Measurements from ENCODE around the gene RNF187.
"Not testable (repeated sequence)": the region's sequence is repeated elsewhere in the genome, so short reads cannot be mapped to it uniquely, and the experiment has no call there.

Gene RNF187

DNA sequence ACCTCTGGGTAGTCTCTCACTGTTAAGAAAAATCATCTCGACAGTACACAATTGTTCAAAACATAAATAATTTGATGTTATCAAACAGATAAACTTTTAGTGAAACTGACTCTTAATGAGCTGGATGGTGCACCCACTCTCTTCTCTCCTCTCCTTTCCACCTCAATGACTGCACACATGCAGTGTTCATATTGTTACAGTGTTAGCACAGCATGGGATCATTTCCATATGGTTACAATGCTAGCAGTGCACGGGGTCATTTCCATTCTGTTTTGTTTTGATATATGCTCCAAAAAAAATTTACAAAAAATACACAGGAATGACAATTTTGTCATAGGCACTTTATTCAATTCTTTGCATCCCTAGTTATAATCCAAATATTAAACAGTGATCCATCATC lies 26.4 kb upstream of the RNF187 start:
- DNase-seq = no peak

DNA sequence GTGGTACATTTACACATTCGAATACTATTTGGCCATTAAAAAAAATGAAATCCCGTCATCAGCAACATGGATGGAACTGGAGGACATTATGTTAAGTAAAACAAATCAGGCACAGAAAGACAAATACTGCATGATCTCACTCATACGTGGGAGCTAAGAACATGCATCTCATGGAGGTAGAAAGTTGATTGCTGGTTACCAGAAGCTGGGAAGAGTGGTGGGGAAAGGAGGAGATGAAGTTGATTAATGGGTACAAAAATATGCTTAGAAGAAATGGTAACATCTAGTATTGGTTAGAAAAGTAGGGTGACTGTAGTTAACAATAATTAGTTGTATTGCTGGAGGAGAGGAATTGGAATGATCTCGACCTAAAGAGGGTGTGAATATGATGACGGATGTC lies 24.6 kb upstream of the RNF187 start:
- DNase-seq = no peak

DNA sequence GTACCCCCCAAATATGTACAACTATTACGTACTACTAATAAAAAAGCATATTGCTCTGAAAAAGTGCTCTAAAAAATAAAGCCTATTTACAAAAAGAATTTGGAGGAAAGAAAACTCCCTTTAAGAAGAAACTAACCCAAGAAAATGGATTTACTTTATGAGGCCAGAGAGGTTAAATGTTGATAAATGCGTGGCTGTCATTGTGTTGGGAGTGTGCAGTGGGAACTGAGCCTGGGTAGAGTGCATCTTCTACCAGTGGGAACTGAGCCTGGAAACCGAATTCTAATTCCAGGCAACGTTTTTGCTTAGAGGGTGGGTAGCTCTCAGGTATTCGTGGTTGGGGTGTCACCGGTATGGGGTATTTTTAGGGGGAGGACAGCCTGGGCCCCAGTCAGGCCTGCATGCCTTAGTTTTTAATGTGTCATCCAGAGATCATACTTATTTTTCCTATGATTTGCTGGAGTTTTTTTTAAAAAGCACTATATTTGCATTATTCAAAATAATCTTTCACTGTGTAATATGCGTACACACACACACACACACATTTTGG lies 24.1 kb upstream of the RNF187 start:
- DNase-seq = no peak

DNA sequence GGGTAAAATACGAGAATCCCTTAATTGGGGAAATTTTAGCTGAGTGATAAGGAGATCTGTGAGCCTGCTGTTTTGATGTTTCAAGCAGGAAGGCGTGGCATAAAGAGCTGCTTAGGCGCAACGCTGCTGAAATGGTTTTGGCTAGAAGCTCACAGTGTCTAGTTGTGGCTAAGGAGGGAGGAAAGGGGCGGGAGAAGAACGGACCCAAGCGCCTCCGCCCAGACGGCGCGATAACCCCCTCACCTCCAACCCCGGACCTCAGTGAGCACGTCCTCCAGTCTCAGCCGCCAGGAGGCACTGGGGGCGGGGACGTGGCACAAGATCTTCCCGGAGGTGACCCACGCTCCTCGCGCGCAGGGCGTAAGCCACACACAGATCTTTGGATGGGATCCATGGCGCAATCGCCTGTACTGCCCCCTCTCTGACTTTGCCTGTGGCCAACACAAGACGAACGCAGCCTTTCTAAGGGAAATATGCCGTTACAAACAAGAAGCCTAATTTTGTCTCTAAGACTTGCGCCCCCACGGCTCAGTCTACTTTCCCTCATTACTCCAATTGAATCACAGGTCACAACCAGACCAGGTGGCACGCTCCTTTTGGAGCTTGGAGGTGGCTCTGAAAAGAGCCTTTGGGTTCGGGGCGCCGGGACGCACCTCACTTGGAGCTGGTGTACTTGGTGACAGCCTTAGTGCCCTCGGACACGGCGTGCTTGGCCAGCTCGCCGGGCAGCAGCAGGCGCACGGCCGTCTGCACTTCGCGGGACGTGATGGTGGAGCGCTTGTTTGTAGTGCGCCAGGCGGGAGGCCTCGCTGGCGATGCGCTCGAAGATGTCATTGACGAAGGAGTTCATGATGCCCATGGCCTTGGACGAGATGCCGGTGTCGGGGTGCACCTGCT lies 23.4 kb upstream of the RNF187 start:
- peak in 3 of 5 donors; percentile 34 to 95 (median 35) for DNase-seq

DNA sequence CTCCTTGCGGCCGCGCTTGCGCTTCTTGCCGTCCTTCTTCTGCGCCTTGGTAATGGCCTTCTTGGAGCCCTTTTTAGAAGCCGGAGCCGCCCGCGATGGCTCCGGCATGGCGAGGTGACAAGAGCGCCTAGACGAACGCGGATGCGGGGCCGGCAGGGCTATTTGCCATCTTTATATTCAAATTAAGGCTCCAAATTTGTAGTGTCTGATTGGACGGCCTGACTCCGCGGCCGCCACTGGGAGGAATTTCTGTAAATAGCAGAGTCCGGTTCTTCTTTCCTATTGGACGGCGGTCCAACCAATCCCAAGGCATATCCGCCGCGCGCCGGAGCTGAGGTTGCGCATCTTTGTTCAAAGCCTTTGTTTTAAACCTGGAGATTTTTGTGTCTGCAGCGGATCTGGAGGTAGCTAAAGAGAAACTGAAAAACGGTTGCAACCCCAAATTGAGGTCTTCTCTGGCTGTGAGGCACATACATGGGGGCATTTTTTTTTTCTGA lies 22.6 kb upstream of the RNF187 start:
- peak; percentile 76 to 97 (median 83) for DNase-seq

DNA sequence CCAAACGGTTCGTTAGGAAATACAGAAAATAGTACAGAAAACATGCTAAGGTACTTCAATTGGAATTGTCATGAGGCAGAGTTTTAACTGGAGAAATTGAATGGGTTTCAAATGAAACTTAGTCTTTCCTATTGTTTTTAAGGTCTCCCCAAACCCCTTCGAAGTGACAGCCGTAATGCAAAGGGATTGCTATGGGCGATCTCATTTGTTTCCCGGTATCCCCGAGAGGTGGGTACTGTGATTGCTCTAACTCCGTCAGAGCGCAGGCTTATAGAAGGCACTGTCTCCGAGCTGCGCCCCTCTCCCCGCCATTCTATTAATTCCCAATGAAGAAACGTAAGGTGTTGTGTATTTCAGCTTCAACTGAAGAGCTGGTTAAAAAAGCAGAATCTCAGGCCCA lies 22.0 kb upstream of the RNF187 start:
- DNase-seq = no peak

DNA sequence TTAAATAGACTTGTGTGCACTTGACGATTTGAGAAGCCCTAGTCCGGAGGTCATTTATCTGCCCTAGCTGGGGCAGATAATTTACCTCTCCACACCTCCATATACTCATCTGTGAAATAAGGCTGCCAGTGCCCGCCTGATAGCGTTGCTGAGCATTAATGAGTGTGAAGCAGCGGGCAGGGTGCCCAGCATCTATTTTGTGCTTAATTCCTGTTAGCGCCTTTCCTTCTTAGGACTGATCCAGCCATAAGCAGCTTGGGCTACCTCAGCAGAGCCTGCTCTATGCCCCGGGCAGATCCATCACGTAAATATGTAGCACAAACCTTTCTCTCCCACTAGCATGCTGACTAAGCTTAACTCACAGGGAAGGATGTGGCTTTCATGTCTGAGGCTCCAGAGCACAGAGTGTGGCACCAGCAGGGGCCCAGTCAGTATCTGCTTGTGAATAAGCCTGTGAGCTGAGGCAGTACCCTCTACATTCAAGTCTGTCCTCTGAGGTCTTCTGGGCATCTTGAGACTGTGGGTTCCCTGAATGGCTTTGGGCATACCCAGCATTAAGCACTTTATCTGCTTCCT lies 21.5 kb upstream of the RNF187 start:
- peak in 1 of 5 donors; percentile 86 for DNase-seq

DNA sequence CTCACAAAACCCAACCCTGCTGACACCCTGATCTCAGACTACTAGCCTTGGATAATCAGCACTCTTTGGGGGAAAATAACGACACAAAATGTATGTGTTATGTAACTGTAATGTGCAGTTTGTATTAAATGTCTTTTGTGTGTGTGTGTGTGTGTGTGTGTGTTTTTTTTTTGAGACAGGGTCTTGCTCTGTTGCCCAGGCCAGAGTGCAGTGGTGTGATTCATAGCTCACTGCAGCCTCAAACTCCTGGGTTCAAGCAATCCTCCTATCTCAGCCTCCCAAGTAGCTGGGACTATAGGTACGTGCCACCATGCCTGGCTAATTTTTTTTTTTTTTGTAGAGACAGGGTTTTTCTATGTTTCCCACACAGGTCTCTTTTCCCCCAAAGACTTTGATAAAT lies 19.0 kb upstream of the RNF187 start:
- DNase-seq = not testable (repeated sequence)

DNA sequence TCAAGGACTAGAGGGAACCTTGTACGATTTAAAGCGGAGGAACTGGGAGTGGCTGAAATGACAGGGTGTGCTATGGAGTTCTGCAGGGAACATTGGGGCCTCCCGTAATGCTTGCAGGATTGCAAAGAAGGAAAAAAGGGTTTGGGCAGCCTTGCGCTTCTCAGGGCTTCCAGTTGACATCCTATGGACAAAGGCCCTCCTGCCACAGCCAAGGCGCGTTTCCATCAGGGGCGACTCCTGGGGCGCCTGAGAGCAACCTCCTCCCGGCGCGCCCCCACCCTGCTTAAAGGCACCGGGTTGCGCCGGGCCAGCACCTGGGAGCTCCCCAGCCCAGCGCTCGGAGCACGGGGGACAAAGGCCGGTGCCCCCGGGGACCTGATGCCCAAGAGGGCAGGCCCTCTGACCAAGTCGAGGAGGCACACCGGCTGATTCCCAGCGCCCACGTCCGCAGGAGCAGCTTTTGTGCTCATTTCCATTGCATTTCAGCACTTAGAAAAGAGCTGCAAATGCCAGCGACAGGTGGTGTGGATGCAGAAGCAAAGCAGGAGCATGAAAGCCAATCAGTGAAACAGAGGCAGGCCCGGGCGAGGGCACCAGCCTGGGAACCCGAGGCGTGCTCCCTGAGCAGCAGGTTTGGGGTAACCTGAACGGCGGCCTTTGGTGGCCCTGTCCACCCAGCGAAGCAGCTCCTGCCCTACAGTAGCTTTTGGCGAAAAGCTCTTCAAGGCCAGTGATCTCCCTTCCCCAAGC lies 17.6 kb upstream of the RNF187 start:
- no peak for DNase-seq

DNA sequence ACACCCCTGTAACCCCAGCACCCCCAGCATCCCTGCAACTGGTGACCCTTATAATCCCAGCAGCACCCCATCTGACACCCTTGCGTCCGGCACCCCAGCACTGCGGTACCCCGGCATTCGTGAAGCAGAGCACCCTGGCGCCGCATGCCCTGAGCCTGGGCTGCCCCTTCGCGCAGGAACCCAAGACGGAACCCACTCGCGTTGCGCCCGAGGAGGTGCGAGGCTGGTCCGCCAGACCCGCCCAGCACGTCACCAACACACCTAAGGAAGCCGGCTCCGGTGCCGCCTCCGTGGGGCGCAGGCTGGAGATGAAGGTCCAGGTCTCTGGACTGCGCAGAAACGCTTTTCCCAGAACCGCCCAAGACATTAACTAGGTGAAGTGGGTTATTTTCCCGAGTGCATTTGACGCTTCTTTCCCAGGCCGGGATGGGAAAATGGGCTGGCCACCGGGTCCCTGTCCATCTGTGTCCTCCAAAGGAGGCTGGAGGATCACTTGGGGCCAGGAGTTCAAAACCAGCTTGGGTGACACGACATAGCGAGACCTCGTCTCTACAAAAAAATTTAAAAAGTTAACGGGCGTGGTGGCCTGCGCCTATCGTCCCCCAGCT lies 15.9 kb upstream of the RNF187 start:
- DNase-seq = no peak

DNA sequence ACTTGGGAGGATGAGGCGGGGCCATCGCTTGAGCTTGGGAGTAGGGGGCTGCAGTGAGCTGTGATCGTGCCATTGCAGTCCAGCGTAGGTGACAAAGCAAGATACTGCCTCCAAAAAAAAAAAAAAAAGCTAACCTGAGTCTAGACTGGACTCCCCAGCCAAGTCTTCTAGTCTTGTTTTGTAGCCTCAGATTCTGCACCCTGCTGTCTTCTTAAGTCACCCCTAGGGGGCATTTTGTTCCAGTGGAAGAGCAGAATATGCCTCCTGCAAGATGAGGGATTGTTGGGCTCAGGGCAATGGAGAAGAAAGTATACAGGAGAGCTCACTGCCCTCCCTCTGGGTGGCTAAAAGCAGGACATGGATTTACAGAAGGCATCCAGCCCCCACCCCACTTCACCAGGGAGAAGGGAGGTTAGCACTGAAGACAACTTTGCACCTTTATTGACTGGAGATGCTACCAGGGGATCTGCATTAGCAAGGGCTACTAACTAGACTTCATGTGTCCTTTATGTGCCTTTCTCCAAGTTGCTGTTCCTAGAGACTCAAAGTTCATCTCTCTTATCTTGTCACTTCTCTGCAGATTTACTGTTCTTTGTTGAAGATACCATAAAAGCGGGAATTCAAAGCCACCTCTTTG lies 15.3 kb upstream of the RNF187 start:
- DNase-seq = peak in 1 of 5 donors; percentile 67

DNA sequence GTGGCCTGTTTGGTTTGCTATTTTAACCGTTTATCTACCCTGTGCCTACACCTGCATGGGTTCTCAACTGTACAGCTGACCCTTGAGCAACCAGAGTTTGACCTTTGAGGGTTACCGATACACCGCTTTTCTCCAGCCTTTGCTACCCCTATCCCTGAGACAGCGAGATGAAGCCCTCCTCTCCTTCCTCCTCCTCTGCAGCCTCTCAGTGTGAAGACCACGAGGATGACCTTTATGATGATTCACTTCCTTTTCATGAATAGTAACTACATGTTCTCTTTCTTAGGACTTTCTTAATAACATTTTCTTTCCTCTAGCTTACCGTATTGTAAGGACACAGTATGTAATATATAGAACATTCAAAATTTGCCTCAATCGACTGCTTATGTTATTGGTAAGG lies 14.5 kb upstream of the RNF187 start:
- no peak for DNase-seq

DNA sequence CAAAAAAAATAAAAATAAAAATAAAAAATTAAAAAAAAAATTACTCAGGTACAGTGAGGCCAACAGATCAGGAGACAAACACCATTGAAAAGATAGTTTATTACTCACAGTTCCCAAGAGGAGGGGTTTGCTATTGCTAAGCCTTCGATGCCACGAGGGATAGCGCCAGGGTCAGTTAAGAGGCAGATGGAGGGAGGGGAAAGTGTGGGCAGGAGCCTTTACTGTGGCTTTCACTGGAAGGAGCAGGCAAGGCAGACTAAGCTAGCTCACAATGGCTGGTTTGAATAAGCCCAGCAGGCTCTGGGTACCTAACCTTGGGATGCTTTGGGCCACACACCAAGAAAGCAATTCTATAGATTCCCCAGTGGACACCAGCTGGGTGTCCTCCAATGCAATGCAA lies 12.7 kb upstream of the RNF187 start:
- no peak for DNase-seq

DNA sequence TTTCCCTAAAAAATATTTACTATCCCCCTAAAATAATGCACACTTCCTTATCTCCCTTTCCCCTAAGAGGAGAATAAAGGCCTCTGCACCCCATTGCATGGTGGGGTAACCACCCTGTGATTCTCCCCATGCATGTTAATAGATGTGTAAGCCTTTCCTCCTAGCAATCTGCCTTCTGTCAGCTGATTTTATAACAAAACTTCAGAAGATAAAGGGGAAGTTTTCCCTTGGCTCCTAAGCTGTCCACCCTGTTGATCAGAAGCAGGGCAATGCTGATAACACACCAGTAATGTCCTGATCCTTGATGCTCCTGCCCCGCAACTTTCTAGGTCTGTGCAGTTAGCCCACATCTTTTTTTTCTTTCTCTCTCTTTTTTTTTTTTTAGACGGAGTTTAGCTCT lies 11.4 kb upstream of the RNF187 start:
- no peak for DNase-seq

DNA sequence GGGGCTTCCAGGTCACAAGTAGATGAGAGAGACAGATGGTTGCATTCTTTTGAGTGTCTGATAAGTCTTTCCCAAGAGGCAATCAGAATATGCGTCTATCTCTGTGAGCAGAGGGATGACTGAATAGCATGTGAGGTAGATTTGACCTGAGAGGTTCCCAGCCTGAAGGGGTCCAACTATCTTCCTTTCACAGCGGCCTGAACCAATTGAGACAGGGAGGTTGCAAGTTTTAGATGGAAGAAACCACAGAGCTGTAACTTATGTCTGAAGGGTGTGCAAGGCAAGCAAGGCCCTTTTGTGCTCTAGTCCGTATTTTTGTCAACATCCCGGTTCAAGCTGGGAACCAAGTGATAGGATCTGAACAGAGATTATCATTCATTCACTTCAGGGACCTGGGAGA lies 9.9 kb upstream of the RNF187 start:
- no peak for DNase-seq

DNA sequence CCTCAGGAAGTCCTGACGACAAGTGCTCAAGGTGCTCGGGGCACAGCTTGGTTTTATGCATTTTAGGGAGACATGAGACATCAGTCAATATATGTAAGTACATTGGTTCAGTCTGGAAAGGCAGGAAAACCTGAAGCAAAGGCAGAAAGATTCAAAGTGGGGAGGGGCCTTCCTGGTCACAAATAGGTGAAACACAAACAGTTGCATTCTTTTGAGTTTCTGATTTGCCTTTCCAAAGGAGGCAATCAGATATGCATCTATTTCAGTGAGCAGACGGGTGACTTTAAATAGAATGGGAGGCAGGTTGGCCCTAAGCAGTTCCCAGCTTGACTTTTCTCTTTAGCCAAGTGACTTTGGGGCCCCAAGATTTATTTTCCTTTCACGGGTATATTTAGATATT lies 8.9 kb upstream of the RNF187 start:
- no peak for DNase-seq

DNA sequence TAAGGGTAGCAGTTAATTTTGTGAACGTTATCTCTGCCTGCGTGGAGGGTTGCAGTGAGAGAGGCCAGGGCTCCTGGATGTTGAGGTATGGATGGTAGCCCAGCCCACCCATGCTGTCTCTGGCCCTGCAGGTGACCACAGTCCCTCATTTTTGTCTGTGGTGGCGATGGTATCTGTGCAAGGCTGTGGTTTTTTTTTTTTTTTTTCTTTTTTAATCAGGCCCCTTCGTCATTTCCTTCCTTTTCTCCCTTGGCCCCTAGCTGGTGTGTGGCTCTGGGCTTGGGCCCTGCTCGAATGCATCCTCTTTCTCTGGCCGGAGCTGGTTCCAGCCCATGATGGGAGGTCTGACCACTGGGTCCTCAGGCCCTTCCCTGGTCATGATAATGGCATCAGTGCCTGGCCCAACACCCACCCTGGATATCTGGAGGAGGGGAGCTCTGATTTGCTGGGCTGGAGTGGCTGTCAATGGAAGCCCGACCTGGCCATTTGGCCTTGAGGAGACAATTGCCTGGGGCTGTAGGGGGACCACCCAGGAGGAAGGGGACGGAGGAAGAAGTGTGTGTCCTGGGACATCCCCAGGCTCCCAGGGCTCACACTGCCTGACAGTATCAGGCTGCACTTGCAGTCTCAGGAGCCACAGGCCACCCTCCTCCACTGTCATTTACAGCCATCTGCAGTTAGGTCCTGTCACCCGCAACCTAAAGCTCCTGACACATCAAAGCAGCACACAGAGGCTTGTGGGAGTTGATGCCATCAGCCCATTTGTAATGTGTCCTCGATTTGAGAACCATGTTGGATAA lies 8.1 kb upstream of the RNF187 start:
- DNase-seq = peak in 1 of 5 donors; percentile 62

DNA sequence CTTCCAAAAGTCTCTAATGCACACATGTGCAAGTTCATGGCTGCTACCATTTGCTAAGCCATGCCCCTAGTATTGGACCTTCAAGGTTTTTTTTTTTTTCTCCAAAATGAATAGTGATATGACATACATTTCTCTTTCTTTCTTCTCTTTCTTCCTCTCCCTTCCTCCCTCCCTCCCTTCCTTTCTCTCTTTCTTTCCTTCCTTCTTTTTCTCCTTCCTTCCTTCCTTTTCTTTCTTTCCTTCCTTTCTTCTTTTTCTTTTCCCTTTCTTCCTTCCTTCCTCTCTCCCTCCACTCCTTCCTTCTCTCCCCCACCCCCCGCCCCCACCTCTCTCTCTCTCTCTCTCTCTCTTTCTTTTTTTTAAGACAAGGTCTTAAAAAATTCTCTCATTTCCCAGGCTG lies 3.4 kb upstream of the RNF187 start:
- no peak for DNase-seq

DNA sequence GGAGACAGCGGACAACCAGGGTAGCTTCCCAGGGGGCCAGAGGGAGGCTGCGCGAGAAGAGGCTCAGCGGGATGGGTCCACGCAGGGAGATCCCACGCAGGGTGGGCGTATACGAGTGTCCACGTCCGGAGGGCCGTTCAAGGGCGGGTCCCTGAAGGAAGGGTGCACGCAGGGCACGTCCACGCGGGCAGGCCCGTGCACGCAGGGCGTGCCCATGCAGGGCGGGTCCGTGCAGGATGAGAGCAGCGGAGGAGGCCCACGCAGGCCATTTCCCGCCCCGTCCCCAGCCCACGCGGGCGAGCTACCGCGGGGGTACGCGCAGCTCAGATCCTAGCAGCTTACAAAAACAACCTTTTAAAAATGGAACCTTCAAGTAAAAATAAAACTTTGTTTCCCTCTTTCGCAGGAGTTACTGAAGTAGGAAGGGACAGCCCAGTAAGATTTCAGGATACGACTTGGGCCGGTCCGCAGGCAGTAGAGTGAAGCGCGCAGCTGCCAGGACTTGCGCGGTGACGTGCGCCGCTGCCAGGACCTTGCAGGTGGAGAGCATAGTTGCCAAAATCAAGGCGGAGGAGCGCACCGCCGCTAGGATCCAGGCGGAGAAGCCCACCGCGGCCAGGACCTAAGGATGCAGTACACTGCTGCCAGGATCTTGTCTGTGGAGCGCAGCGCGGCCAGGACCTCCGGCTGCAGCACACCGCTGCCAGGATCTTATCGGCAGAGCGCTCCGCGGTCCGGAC lies 416 bp upstream of the RNF187 start:
- peak; percentile 49 to 90 (median 68) for DNase-seq

DNA sequence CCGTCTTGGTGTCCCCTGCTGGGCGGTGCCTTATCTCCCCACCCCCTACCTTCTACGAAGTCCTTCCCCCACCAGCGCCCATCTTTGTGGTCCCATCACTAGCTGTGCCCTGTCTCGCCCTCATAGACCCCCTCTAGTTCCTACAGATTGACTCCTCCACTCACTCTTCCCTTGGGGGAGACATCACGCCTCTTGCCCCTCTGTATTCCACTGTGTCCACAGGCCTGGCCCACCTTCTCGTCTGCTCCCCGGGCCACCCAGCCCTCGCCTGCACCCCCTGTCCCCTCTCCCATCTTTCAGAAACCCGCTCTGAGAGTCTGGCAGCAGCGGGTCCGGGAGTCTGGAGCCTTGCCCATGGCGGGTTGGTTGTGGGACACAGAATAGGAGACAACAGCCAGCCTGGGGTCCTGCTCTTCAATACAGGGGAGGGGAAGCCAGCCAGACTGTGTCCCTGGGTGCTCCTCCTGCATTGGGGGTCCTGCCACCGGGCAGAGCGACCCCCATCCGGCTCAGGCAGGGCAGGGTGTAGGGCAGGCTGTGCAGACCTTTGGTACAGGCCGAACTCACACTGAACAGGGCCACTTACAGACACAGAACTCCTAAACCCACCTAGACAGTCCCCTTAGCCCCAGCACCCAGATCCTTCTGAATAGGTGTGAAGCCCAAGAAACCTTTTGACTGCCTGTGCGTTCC lies 1.1 kb downstream of the RNF187 start:
- DNase-seq = no peak
